SK-N-SH (cell line): Measurements from ENCODE around the gene TMCO4. TPM values are rescaled to one million over a fixed set of nuclear protein-coding genes. Genes with fewer than 3 reads are reported as not detected.

Experiments
- CTCF ChIA-PET: fragments of 300-600, 350-600 bp; formaldehyde crosslinking; extraction: SDS; loops from one replicate; lab custom pipeline; 2021; lab: Yijun Ruan, JAX
- POLR2A ChIA-PET: fragments of 350-600 bp; sonication (Branson Sonifier 250); formaldehyde crosslinking; extraction: SDS; loops from one replicate; lab custom pipeline; 2020; ENCODE audit warnings: antibody characterized with exemption, inconsistent platforms; lab: Yijun Ruan, JAX
- DNase-seq: peaks from one replicate; pipeline ENCODE4 v3.0.0; 2012
- H2AFZ ChIP-seq: fragments of 200-600 bp; sonication (generic); 2 replicates; pipeline ENCODE4 v1.8.1; 2016; ENCODE audit warnings: antibody characterized with exemption, mild to moderate bottlenecking, low read depth
- H3F3A ChIP-seq: fragments of 200-600 bp; sonication (generic); replicated peaks from 2 replicates; pipeline ENCODE3; 2016; ENCODE audit warnings: antibody characterized with exemption, mild to moderate bottlenecking; ENCODE audit not compliant: insufficient read depth
- H3K27ac ChIP-seq, 2 experiments: fragments of 200-500 bp in 1 of 2; fragments of 200-600 bp in 1 of 2; sonication (Bioruptor generic) in 1 of 2; sonication (generic), shearing (Covaris generic) in 1 of 2; 2 replicates each; pipeline versions ENCODE4 v1.5.1 to v1.6.1; 2014 to 2016; ENCODE audit warnings: low read depth in 2 of 2, inconsistent platforms in 1 of 2, low read length in 1 of 2, mild to moderate bottlenecking in 1 of 2, mixed read lengths in 1 of 2
- H3K27me3 ChIP-seq: fragments of 200-600 bp; sonication (generic), shearing (Covaris generic); 2 replicates; pipeline ENCODE4 v1.6.1; 2016; ENCODE audit warnings: mixed run types; ENCODE audit not compliant: insufficient read depth
- H3K36me3 ChIP-seq, 2 experiments: fragments of 200-500 bp in 1 of 2; fragments of 200-600 bp in 1 of 2; sonication (Bioruptor generic) in 1 of 2; sonication (generic) in 1 of 2; replicated peaks in 1 of 2; 2 replicates each; pipeline versions ENCODE3 to v1.5.1; 2014 to 2016; ENCODE audit warnings: low read length in 1 of 2, mild to moderate bottlenecking in 1 of 2; ENCODE audit not compliant: insufficient read depth in 2 of 2, control insufficient read depth in 1 of 2
- H3K4me1 ChIP-seq, 2 experiments: fragments of 200-500 bp in 1 of 2; fragments of 200-600 bp in 1 of 2; sonication (Bioruptor generic) in 1 of 2; sonication (generic), shearing (Covaris generic) in 1 of 2; 2 replicates each; pipeline versions ENCODE4 v1.5.1 to v1.6.1; 2014 to 2016; ENCODE audit warnings: low read depth in 1 of 2, low read length in 1 of 2, mixed run types in 1 of 2; ENCODE audit not compliant: insufficient read depth in 2 of 2, control insufficient read depth in 1 of 2
- H3K4me2 ChIP-seq: fragments of 200-600 bp; sonication (generic), shearing (Covaris generic); 2 replicates; pipeline ENCODE4 v1.6.1; 2017; ENCODE audit warnings: mixed run types
- H3K4me3 ChIP-seq, 2 experiments: fragments of 200-500 bp in 1 of 2; fragments of 200-600 bp in 1 of 2; sonication (Bioruptor generic) in 1 of 2; sonication (generic), shearing (Covaris generic) in 1 of 2; 2 replicates each; pipeline versions ENCODE4 v1.5.1 to v1.8.1; 2014 to 2016; ENCODE audit warnings: low read depth in 2 of 2, inconsistent platforms in 1 of 2, low read length in 1 of 2, mild to moderate bottlenecking in 1 of 2, mixed read lengths in 1 of 2, moderate library complexity in 1 of 2
- H3K79me2 ChIP-seq: fragments of 200-600 bp; sonication (generic); 2 replicates; pipeline ENCODE4 v1.8.1; 2017; ENCODE audit warnings: mild to moderate bottlenecking; ENCODE audit not compliant: insufficient read depth
- H3K9ac ChIP-seq: fragments of 200-600 bp; sonication (generic); 2 replicates; pipeline ENCODE4 v1.6.1; 2017; ENCODE audit warnings: mixed run types
- H3K9me2 ChIP-seq: fragments of 200-600 bp; sonication (generic); 2 replicates; pipeline ENCODE4 v1.6.1; 2017; ENCODE audit warnings: mixed run types
- H3K9me3 ChIP-seq: fragments of 200-600 bp; sonication (generic); 2 replicates; pipeline ENCODE4 v1.6.1; 2017; ENCODE audit warnings: mixed run types, mild to moderate bottlenecking, moderate library complexity
- H4K20me1 ChIP-seq: fragments of 200-600 bp; sonication (generic); 2 replicates; pipeline ENCODE4 v1.6.1; 2017; ENCODE audit warnings: mild to moderate bottlenecking, mixed run types; ENCODE audit not compliant: insufficient read depth
- FOSL2 ChIP-seq: IDR thresholded peaks from 2 replicates; pipeline ENCODE4 v1.4.0; 2012; ENCODE audit warnings: low read depth, mild to moderate bottlenecking, moderate library complexity, borderline replicate concordance
- FOXM1 ChIP-seq: IDR thresholded peaks from 2 replicates; pipeline ENCODE4 v1.4.0; 2012; ENCODE audit warnings: low read depth, mild to moderate bottlenecking
- GABPA ChIP-seq: IDR thresholded peaks from 2 replicates; pipeline ENCODE4 v1.4.0; 2012; ENCODE audit warnings: low read depth, mild to moderate bottlenecking
- MEF2A ChIP-seq: IDR thresholded peaks from 2 replicates; pipeline ENCODE4 v1.4.0; 2012; ENCODE audit warnings: low read depth, borderline replicate concordance
- MXI1 ChIP-seq: IDR thresholded peaks from 2 replicates; pipeline ENCODE4 v1.6.1; 2012; ENCODE audit warnings: mild to moderate bottlenecking, low read depth, low read length, improper control_type of control experiment
- TEAD4 ChIP-seq: IDR thresholded peaks from 2 replicates; pipeline ENCODE4 v1.4.0; 2012; ENCODE audit warnings: mild to moderate bottlenecking, borderline replicate concordance; ENCODE audit not compliant: insufficient read depth
- YY1 ChIP-seq: IDR thresholded peaks from 2 replicates; pipeline ENCODE4 v1.4.0; 2012; ENCODE audit warnings: low read depth, mild to moderate bottlenecking
- WGBS: methylation state at CpG from one replicate; pipeline ENCODE4 v1.1.6; 2017; ENCODE audit warnings: low lambda C conversion rate; 5-methylcytosine and 5-hydroxymethylcytosine counted together
- polyA plus RNA-seq, 3 experiments: library from polyadenylated mRNA; depleted of rRNA; stranded (reverse); fragments of >200 nt; gene quantifications; 2 replicates each; pipeline ENCODE4 v1.2.3, GENCODE V29; 2012
- TF ChIP-seq, protein P1 (sequence below): IDR thresholded peaks from 2 replicates; pipeline ENCODE4 v1.6.1; 2012; ENCODE audit warnings: mild to moderate bottlenecking, low read depth, low read length, moderate library complexity
- TF ChIP-seq, protein P2 (sequence below): fragments of 150-350 bp; IDR thresholded peaks from 2 replicates; pipeline ENCODE4 v1.6.1; 2016; ENCODE audit warnings: mild to moderate bottlenecking, low read depth, low read length

Gene TMCO4
- polyA plus RNA-seq, 1 of the 3 experiments (the other 2 are of a cell fraction), result 4.2 TPM

DNA sequence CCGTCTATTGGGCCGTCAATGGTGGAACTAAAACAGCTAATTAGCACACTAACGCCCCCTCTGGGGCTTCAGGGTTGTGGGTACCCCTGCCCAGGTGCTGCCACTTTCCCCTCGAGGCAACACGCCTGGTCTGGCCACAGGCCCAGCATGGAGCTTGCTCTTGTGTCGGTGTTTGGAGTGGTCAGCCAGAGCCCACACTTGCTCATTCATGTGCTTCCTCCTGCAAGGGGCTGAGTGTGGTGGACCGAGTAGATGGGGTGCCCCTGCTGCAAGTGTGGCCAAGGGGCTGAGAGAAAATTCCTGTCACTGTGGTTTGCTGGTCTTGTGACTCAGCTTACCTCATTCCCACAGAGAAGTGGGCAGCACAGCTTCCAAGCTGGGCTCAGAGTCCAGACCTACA lies 109.4 kb downstream of the TMCO4 start:
- Histone ChIP-seq H3K27me3 (no peaks in the 10 kb centered on the region), H4K20me1 (no peaks in the 10 kb centered on the region), H3K9ac (no peak overlapping the region), H3K27ac (no peak overlapping the region), H3K9me3 (no peaks in the 10 kb centered on the region), H3F3A (no peaks in the 10 kb centered on the region), H3K4me3 (no peak overlapping the region), H3K9me2 (no peaks in the 10 kb centered on the region), H3K4me2 (no peak overlapping the region), H2AFZ (no peak overlapping the region), H3K4me1 (peaks cover 0 to 12% of the 10 kb centered on the region in 2 experiments; a peak in 1 of 4 replicates), H3K36me3 (no peaks in the 10 kb centered on the region), H3K79me2 (no peaks in the 10 kb centered on the region)
- no peak for DNase-seq
- ChIA-PET CTCF (interaction anchor here (1.3 to 2.5 kb wide), 4 partner anchors 10 to 36 kb away, joined by 3 to 19 read pairs (median 11); no protein-coding TSS in a partner anchor), POLR2A (no interaction called here)
- TF ChIP-seq, protein P1, sequence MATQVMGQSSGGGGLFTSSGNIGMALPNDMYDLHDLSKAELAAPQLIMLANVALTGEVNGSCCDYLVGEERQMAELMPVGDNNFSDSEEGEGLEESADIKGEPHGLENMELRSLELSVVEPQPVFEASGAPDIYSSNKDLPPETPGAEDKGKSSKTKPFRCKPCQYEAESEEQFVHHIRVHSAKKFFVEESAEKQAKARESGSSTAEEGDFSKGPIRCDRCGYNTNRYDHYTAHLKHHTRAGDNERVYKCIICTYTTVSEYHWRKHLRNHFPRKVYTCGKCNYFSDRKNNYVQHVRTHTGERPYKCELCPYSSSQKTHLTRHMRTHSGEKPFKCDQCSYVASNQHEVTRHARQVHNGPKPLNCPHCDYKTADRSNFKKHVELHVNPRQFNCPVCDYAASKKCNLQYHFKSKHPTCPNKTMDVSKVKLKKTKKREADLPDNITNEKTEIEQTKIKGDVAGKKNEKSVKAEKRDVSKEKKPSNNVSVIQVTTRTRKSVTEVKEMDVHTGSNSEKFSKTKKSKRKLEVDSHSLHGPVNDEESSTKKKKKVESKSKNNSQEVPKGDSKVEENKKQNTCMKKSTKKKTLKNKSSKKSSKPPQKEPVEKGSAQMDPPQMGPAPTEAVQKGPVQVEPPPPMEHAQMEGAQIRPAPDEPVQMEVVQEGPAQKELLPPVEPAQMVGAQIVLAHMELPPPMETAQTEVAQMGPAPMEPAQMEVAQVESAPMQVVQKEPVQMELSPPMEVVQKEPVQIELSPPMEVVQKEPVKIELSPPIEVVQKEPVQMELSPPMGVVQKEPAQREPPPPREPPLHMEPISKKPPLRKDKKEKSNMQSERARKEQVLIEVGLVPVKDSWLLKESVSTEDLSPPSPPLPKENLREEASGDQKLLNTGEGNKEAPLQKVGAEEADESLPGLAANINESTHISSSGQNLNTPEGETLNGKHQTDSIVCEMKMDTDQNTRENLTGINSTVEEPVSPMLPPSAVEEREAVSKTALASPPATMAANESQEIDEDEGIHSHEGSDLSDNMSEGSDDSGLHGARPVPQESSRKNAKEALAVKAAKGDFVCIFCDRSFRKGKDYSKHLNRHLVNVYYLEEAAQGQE, result no peak
- no peak for TF ChIP-seq YY1
- TF ChIP-seq TEAD4, result no peak
- TF ChIP-seq MXI1, result no peak
- no peak for TF ChIP-seq FOSL2
- WGBS, result 79% methylated on average over 7 of the region's 7 CpGs

DNA sequence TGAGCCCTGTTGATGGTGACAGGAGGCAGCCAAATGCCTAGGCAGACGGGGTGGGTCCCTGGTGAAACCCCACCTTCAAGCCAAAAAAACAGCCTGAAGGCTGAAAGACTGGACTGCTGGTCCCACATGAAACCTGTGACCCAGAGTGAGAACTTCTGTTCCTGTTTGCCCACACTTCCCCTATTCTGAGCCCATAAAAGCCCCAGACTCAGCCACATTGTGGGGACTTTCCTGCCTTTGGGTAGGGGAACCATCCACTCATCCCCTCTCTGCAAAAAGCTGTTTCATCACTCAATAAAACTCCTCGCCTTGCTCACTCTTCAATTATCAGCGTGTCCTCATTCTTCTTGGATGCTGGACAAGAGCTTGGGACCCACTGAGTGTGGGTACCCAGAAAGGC lies 109.9 kb downstream of the TMCO4 start:
- Histone ChIP-seq H3K9ac (no peak overlapping the region), H3K27ac (no peak overlapping the region), H3K79me2 (no peaks in the 10 kb centered on the region), H3K9me3 (no peaks in the 10 kb centered on the region), H4K20me1 (no peaks in the 10 kb centered on the region), H3F3A (no peaks in the 10 kb centered on the region), H3K4me1 (peaks cover 0 to 12% of the 10 kb centered on the region in 2 experiments; a peak in 1 of 4 replicates), H3K27me3 (no peaks in the 10 kb centered on the region), H3K4me2 (no peak overlapping the region), H3K36me3 (no peaks in the 10 kb centered on the region), H2AFZ (no peak overlapping the region), H3K9me2 (no peaks in the 10 kb centered on the region), H3K4me3 (no peak overlapping the region)
- ChIA-PET CTCF (interaction anchor here (1.5 to 2.5 kb wide), 3 partner anchors 15 to 36 kb away, joined by 4 to 19 read pairs (median 18); no protein-coding TSS in a partner anchor), POLR2A (no interaction called here)
- no peak for DNase-seq
- TF ChIP-seq, protein P2, sequence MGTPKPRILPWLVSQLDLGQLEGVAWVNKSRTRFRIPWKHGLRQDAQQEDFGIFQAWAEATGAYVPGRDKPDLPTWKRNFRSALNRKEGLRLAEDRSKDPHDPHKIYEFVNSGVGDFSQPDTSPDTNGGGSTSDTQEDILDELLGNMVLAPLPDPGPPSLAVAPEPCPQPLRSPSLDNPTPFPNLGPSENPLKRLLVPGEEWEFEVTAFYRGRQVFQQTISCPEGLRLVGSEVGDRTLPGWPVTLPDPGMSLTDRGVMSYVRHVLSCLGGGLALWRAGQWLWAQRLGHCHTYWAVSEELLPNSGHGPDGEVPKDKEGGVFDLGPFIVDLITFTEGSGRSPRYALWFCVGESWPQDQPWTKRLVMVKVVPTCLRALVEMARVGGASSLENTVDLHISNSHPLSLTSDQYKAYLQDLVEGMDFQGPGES, result no peak
- TF ChIP-seq GABPA (no peak), MEF2A (no peak), FOXM1 (no peak)
- 76% methylated on average over 3 of the region's 3 CpGs for WGBS
